Astrocyte (in vitro differentiated cells and primary cell): Measurements from ENCODE around the gene LOXL4. TPM values are rescaled to one million over a fixed set of nuclear protein-coding genes. Genes with fewer than 3 reads are reported as not detected.

Experiments used
- DNase-seq: peaks from one replicate; pipeline ENCODE4 v3.0.0-alpha.2; 2010; ENCODE audit warnings: low read depth
- FAIRE-seq: peaks from 2 replicates; lab custom pipeline; 2011; peaks lifted over from hg19 to GRCh38; lab: Jason Lieb, UNC
- H2AFZ ChIP-seq: 2 replicates; pipeline ENCODE4 v1.6.0; 2012; ENCODE audit warnings: low read depth, low read length, inconsistent platforms
- H3K27ac ChIP-seq: 2 replicates; pipeline ENCODE4 v1.5.1; 2011; ENCODE audit warnings: low read depth, low read length, inconsistent platforms
- H3K27me3 ChIP-seq: 2 replicates; pipeline ENCODE4 v1.6.0; 2011; ENCODE audit warnings: low read length, inconsistent platforms; ENCODE audit not compliant: insufficient read depth
- H3K36me3 ChIP-seq: 2 replicates; pipeline ENCODE4 v1.5.1; 2011; ENCODE audit warnings: low read length, inconsistent platforms; ENCODE audit not compliant: insufficient read depth
- H3K4me1 ChIP-seq: 2 replicates; pipeline ENCODE4 v1.5.1; 2011; ENCODE audit warnings: low read length, inconsistent platforms; ENCODE audit not compliant: insufficient read depth
- H3K4me2 ChIP-seq: 2 replicates; pipeline ENCODE4 v1.6.0; 2012; ENCODE audit warnings: low read length, inconsistent platforms
- H3K4me3 ChIP-seq: 2 replicates; pipeline ENCODE4 v1.5.1; 2011; ENCODE audit warnings: low read depth, mild to moderate bottlenecking, low read length, inconsistent platforms; ENCODE audit not compliant: insufficient read depth
- H3K79me2 ChIP-seq: 2 replicates; pipeline ENCODE4 v1.6.0; 2012; ENCODE audit warnings: mild to moderate bottlenecking, low read length, inconsistent platforms; ENCODE audit not compliant: insufficient read depth
- H3K9ac ChIP-seq: 2 replicates; pipeline ENCODE4 v1.6.0; 2012; ENCODE audit warnings: mild to moderate bottlenecking, low read length, inconsistent platforms
- H3K9me3 ChIP-seq: 2 replicates; pipeline ENCODE4 v1.5.1; 2012; ENCODE audit warnings: low read depth, mild to moderate bottlenecking, low read length, inconsistent platforms; ENCODE audit not compliant: insufficient read depth
- H4K20me1 ChIP-seq: 2 replicates; pipeline ENCODE4 v1.6.0; 2012; ENCODE audit warnings: low read length, inconsistent platforms; ENCODE audit not compliant: insufficient read depth
- H3K27ac Mint-ChIP-seq: one replicate; pipeline ENCODE4 v1.8.0; 2021; ENCODE audit warnings: mild to moderate bottlenecking, mixed read lengths; ENCODE audit not compliant: unreplicated experiment
- H3K27me3 Mint-ChIP-seq: one replicate; pipeline ENCODE4 v1.8.0; 2021; ENCODE audit warnings: low read depth, mixed read lengths; ENCODE audit not compliant: unreplicated experiment
- H3K36me3 Mint-ChIP-seq: one replicate; pipeline ENCODE4 v1.8.0; 2021; ENCODE audit warnings: low read depth, mixed read lengths; ENCODE audit not compliant: unreplicated experiment
- H3K4me1 Mint-ChIP-seq: one replicate; pipeline ENCODE4 v1.8.0; 2021; ENCODE audit warnings: low read depth, mixed read lengths; ENCODE audit not compliant: unreplicated experiment
- H3K4me3 Mint-ChIP-seq: one replicate; pipeline ENCODE4 v1.8.0; 2021; ENCODE audit warnings: mild to moderate bottlenecking, moderate library complexity, mixed read lengths; ENCODE audit not compliant: unreplicated experiment
- H3K9me3 Mint-ChIP-seq: one replicate; pipeline ENCODE4 v1.8.0; 2021; ENCODE audit warnings: mild to moderate bottlenecking, mixed read lengths; ENCODE audit not compliant: unreplicated experiment
- EZH2 ChIP-seq: IDR thresholded peaks from 2 replicates; pipeline ENCODE4 v1.6.1; 2012; ENCODE audit warnings: mild to moderate bottlenecking, low read length, inconsistent platforms; ENCODE audit not compliant: insufficient read depth
- total RNA-seq: library from RNA; stranded (reverse); gene quantifications from 2 replicates; pipeline ENCODE4 v1.2.1, GENCODE V29; 2021
- TF ChIP-seq, protein P1 (sequence below): IDR thresholded peaks from 2 replicates; pipeline ENCODE4 v1.5.1; 2011; ENCODE audit warnings: low read depth, mild to moderate bottlenecking, inconsistent platforms, low read length, moderate library complexity; ENCODE audit not compliant: insufficient read depth

Gene LOXL4
- total RNA-seq, 1 donor from 2014 or later: 26.6 TPM

DNA sequence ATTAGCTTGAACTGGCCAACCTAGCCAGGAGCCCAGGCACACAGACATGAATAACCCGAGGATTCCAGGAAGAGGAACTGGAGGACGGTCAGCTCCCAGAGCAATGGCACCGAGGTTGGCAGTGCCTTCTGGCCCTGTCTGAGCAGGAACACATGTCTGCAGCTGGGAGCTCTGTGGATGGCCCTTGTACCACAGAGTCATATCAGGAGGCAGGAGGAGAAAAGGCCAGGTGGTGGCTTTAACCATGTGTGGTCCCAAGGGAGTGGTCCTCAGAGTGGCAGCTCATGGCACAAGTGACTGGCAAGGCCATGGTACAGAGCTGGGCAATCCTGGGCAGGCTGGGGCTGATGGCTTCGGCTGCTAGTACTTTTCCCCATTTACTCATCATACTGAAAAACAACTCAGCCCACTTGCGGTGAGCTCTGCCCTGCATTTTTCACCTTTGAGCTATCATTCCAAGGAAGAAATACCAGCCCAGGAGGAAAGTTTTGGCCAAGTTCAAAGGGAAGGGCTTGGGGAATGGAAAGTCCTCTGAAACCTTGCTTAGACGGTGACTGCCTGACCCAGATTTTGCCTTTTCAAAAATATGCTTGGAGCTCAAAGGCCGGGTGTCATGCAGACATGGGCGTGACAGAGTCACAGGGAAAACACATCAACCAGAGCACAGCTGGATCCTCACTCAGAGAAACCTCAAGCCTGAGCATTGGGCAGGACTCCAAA lies 25.7 kb upstream of the LOXL4 start:
- Histone ChIP-seq H3K4me1 (no peaks in the 10 kb centered on the region), H4K20me1 (no peaks in the 10 kb centered on the region), H3K36me3 (no peaks in the 10 kb centered on the region), H3K9me3 (no peaks in the 10 kb centered on the region), H3K4me3 (no peak overlapping the region), H3K27ac (no peak overlapping the region), H3K4me2 (no peak overlapping the region), H3K27me3 (peaks cover 23% of the 10 kb centered on the region), H3K79me2 (no peaks in the 10 kb centered on the region), H3K9ac (no peak overlapping the region), H2AFZ (no peak overlapping the region)
- no peak for FAIRE-seq
- no peaks in the 10 kb centered on the region for H3K36me3 Mint-ChIP-seq
- H3K9me3 Mint-ChIP-seq: no peaks in the 10 kb centered on the region
- TF ChIP-seq EZH2: no peak
- TF ChIP-seq, protein P1, sequence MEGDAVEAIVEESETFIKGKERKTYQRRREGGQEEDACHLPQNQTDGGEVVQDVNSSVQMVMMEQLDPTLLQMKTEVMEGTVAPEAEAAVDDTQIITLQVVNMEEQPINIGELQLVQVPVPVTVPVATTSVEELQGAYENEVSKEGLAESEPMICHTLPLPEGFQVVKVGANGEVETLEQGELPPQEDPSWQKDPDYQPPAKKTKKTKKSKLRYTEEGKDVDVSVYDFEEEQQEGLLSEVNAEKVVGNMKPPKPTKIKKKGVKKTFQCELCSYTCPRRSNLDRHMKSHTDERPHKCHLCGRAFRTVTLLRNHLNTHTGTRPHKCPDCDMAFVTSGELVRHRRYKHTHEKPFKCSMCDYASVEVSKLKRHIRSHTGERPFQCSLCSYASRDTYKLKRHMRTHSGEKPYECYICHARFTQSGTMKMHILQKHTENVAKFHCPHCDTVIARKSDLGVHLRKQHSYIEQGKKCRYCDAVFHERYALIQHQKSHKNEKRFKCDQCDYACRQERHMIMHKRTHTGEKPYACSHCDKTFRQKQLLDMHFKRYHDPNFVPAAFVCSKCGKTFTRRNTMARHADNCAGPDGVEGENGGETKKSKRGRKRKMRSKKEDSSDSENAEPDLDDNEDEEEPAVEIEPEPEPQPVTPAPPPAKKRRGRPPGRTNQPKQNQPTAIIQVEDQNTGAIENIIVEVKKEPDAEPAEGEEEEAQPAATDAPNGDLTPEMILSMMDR: no peak
- DNase-seq: no peak
- H3K27ac Mint-ChIP-seq: no peak overlapping the region
- H3K4me3 Mint-ChIP-seq: no peak overlapping the region
- peaks cover 25% of the 10 kb centered on the region for H3K4me1 Mint-ChIP-seq
- peaks cover 28% of the 10 kb centered on the region for H3K27me3 Mint-ChIP-seq

- no peaks in the 10 kb centered on the region for H3K9me3 ChIP-seq
- no peaks in the 10 kb centered on the region for H4K20me1 ChIP-seq
- no peaks in the 10 kb centered on the region for H3K36me3 ChIP-seq
- H2AFZ ChIP-seq: no peak overlapping the region
- H3K4me2 ChIP-seq: no peak overlapping the region
- no peak overlapping the region for H3K9ac ChIP-seq
- no peaks in the 10 kb centered on the region for H3K36me3 Mint-ChIP-seq
- DNase-seq (no peak), FAIRE-seq (no peak)
- peaks cover 28% of the 10 kb centered on the region for H3K27me3 Mint-ChIP-seq
- no peak overlapping the region for H3K27ac Mint-ChIP-seq
- no peak for TF ChIP-seq EZH2
- TF ChIP-seq, protein P1: no peak
- no peak overlapping the region for H3K27ac ChIP-seq
- no peak overlapping the region for H3K4me3 Mint-ChIP-seq
- H3K27me3 ChIP-seq: peaks cover 23% of the 10 kb centered on the region
- H3K4me1 ChIP-seq: no peaks in the 10 kb centered on the region
- no peak overlapping the region for H3K4me3 ChIP-seq
- no peaks in the 10 kb centered on the region for H3K79me2 ChIP-seq
- peaks cover 25% of the 10 kb centered on the region for H3K4me1 Mint-ChIP-seq
- no peaks in the 10 kb centered on the region for H3K9me3 Mint-ChIP-seq
These were observed 25.0 kb upstream of the LOXL4 start for GRCh38 chr10:98292971-98293370.

GRCh38 chr10:98289802-98290209 lies 21.8 kb upstream of the LOXL4 start:
- no peak for DNase-seq
- Histone ChIP-seq H3K9me3 (no peaks in the 10 kb centered on the region), H3K27me3 (peaks cover 23% of the 10 kb centered on the region), H3K4me2 (no peak overlapping the region), H4K20me1 (no peaks in the 10 kb centered on the region), H3K4me3 (no peak overlapping the region), H3K4me1 (no peaks in the 10 kb centered on the region), H3K9ac (no peak overlapping the region), H2AFZ (no peak overlapping the region), H3K36me3 (no peaks in the 10 kb centered on the region), H3K79me2 (no peaks in the 10 kb centered on the region), H3K27ac (no peak overlapping the region)
- peaks cover under 1% of the 10 kb centered on the region for H3K9me3 Mint-ChIP-seq
- FAIRE-seq: no peak
- TF ChIP-seq EZH2: no peak
- H3K36me3 Mint-ChIP-seq: no peaks in the 10 kb centered on the region
- no peak overlapping the region for H3K27ac Mint-ChIP-seq
- peaks cover 7% of the 10 kb centered on the region for H3K4me1 Mint-ChIP-seq
- H3K27me3 Mint-ChIP-seq: peaks cover 41% of the 10 kb centered on the region
- no peak overlapping the region for H3K4me3 Mint-ChIP-seq
